GM21528 (cell line): ENCODE measurements around the gene UHRF1.

Experiments
- ATAC-seq: cut with Tn5 transposase; IDR thresholded peaks from one replicate; pipeline ENCODE4 v1.9.1; 2021; ENCODE audit warnings: mild to moderate bottlenecking, moderate library complexity; ENCODE audit not compliant: unreplicated experiment, low FRiP score

Gene UHRF1

DNA sequence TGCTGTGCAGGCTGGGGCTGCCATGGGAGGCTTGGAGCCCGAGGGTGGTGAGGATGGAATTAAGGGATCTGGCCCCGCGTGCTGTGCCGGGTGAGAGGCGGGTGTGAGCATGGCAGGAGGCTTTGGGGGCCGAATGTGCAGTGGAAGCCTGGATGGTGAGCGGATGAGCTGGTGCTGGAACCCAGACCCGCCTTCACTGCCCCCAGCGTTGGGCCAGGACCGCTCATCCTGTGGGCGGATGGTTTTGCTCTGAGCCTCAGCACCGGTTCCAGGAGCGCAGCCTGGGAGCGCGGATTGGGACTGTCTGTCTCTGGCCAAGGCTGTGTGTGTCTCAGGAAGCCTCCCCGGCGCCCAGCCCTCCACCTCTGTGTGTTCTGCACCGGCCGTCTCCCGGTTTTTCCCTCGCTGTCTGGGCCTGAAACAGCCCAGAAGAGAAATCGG, 76.3 kb downstream of the UHRF1 start:
- no peak for ATAC-seq

DNA sequence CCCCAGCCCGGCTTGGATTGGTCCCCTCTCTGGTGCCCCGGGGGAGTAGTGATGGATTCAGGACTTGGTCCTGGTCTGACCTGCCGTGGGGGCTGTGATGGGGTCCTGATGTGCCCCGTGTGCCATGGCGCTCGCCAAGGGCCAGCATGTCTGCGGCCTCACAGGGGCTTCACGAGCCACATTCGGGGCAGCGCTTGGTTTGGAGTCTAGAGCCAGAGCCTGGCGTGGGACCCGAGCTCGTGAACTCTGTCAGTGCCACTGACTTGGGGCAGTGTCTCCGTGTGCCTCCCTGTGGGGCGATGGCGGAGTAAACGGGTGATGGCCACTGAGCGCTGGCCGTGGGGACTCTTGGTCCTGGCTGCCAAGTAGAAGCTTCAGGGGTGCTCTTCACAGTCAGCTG, 76.8 kb downstream of the UHRF1 start:
- no peak for ATAC-seq

DNA sequence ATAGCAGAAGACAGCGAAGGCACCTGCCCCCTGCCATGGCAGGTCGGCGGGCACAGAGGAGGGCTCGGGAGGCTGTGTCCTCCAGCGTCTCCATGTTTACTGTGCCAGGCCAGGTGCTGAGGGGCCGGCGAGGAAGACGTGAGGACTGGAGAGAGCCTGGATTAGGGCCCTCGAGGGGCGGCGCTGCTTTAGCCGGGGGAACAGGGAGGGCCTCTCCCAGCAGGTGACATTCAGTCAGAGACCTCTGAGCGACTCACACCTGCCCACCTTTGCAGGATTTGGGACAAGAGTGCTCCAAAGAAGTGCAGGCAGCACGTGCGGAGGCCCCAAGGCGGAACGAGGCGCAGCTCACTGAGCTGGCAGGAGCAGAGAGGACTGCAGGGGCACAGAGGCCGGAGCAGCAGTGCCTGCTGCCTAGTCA, 77.2 kb downstream of the UHRF1 start:
- ATAC-seq: no peak

DNA sequence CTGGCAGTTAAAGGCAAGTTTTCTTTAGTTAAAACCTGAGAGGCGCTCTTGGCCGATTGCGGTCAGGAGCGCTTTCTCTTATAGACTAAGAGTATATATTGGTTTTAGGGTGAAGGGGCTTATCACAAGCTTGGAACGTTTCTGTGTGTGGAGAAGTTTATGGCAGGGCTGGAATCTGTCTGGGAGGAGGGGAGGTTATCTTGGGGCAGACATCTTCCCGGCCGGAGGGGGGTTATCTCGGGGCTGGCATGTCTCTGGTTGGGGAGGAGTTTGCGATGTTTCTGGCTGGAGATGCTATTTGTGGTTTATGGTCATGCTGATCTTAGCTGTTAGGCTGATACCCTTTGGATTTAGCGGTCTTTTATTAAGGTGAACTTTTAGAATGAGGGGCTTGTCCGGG, 78.0 kb downstream of the UHRF1 start:
- no peak for ATAC-seq

DNA sequence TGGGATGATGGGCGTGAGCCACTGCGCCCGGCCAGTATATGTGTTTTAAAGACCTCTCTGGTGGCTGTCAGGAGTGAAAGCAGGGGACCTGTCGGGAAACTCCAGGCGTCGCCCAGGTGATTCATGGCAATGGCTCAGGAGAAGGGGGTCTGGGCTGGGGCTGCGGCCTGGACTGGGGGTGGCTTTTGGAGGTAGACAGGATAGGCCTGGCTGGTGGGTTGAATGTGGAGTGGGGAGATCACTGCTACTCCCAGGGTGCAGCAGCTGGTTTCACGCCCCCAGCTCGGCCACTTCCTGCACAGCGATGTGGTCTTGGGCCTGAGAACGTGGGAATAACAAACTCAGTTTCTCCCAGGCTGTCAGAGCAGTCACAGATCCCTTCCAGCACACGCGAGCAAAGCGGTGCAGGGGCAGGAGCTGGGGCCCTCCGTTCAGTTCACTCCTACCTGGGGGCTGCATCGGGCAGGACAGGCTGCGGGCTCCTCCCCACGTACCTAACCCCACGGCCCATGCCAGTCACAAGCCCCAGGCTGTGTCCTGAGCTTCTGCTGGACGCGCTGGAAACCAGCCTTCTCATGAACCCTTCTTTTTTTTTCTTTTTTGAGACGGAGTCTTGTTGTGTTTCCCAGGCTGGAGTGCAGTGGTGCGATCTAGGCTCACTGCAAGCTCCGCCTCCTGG, 78.5 kb downstream of the UHRF1 start:
- no peak for ATAC-seq

DNA sequence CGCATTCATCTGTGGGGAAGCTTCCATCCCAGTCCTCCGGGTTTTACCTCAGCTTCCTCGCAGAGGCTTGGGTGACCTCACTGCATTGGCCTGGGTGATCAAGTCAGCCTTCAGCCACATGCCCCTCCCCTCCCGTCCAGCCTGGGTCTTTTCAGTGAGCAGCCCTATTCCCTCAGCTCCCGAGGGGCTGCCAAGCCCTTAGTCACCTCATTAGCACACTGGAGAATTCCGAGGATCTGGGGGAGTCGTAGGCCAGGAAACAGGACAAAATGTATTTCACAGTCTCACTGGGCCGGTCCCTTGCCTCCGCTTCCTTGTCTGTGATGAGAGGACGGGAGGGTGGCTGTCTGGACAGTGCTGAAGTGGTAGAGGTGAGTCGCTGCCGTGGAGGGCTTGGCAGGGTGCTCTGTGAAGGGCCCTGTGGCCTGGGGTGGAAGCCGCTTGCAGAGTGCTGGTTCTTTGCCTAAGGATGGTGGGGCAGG, 79.5 kb downstream of the UHRF1 start:
- no peak for ATAC-seq

DNA sequence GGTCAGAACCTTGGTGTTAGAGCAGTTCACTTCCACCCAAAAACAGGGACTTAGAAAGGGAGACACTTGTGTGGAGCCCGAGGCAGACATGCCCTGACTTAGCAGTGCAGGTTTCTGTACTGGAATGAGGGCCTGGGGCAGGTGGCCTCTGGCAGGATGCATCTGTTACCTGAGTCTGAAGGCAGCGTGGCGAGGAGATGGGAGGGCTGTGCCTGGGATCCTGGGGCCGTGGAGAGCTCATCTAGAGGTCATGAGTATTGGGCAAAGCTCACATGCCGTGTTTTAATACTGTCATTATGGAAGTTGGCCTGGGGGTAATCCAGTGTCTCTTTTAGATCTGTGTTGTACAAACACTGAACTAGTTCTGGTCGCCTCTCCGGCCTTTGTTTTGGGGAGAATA, 81.0 kb downstream of the UHRF1 start:
- ATAC-seq: no peak

DNA sequence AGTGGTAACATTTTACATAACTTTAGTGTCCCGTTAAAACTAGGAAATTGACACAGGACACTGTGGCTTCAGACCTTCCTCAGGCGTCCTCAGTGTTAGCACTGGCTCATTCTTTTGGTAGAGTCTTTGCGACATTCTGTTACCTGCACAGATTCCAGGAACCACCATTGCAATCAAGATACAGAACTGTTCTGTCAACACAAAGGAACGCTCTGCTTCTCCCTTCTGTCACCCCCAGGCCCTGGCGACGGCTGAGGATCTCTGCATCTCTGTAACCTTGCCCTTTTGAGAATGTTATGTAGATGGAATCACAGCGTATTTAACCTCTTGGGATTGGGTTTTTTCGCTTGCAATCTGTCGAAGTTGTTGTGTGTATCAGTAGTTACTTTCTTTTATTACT, 82.2 kb downstream of the UHRF1 start:
- no peak for ATAC-seq

DNA sequence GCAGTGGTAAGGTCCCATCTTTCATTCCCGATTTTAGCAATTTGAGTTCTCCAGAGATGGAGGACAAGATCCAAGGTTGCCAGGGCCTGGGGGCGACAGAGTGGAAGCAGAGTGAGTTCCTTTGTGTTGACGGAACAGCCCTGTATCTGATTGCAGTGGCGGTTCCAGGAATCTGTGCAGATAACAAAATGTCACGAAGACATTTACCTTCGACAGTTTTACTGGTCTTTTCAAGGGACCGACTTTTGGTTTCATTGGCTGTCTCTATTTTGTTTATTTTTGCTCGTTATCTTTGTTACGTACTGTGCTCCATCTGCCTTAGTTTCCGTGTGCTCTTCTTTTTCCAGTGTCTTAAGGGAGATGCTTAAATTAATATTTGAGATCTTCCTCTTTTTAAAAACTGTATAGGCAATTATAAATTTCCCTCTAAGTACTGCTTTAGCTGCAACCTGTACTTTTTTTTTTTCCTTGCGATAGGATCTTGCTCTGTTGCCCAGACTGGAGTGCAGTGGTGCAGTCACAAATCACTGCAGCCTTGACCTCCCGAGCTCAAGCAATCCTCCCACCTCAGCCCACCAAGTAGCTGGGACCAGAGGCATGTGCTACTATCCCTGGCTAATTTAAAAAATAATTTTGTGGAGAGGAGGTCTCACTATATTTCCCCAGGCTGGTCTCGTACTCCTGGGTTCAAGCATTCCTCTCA, 82.8 kb downstream of the UHRF1 start:
- ATAC-seq: no peak

DNA sequence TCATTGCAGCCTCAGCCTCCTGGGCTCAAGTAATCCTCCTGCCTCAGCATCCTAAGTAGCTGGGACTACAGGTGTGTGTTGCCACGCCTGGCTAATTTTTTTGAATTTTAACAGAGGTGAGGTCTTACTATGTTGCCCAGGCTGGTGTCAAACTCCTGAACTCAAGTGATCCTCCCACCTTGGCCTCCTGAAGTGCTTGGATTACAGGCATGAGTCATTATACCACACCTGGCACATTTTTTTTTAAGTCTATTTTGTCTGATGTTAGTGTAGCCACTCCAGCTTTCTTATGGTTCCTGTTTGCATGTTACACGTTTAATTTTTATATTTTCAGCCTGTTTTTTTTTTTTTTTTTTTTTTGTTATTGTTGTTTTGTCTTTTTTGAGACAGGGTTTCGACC, 84.4 kb downstream of the UHRF1 start:
- no peak for ATAC-seq

DNA sequence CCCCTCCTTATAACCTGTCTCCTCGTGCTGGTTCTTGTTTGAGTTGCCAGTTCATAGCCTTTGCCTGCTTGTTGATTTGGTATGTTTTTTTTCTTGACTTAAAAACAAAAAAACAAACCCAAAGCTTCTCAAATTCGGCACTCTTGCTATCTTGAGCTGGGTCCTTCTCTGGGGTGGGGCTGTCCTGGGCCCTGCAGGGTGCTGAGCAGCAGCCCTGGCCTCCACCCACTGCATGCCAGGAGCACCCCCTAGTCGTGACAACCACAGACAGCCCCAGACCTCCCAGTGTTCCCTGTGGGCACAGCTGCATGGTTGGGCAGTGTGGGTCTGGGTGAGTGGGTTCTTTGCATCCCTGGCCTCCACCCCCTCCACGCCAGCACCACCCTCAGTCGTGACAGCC, 87.4 kb downstream of the UHRF1 start:
- no peak for ATAC-seq

DNA sequence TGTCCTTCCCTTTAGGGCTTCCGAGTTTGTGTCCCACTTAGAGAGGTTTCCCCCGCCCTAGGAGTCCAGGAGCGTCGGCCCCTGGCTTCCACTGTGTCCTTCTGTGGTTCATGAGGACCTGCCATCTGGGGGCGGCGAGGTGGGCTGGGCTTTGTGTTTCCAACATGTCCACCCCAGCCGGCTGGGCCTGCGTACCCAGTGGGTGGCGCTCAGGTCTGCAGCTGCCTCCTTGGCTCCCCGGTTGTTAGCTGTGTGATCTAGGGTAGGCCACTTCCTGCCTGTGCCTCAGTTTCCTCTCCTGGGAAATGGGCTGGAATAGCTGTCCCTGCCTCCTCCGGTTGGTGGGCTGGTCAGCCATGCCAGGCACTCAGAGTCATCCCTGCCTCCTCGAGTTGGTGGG, 88.0 kb downstream of the UHRF1 start:
- ATAC-seq: no peak

DNA sequence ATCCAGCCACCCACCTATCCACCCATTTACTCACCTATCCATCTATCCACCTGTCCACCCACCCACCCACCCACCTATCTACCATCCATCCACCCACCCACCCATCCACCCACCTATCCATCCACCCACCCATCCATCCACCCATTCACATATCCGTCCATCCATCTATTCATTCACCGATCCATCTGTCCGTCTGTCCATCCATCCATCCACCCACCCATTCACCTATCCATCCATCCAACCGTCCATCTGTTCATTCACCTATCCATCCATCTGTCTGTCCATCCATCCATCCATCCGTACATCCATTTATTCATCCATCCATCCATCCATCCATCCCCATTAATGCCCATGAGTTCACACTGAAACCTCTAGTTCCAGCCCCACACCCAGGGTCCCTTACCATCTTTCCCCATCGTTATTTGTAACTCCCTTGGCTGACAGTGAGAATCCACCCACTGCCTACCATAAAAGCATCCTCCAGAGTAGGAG, 90.9 kb downstream of the UHRF1 start:
- ATAC-seq: no peak

DNA sequence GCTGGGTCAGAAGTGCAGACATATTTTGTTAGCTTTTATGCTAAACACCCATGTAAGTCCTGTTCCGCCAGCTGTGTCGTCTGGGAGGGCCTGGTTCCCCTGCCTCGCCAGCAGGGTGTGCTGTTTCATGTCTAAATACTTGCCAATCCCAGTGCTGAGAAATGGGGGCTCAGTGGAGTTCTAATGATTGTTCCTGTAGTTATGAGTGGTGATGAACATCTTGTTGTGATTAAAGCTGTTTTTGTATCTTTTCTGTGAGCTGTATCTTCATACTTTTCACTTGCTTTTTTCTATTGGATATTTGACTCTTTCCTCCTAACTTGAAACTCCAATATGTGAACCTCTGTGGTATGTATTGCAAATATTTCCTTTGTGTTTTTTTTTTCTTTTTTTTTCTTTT, 92.3 kb downstream of the UHRF1 start:
- ATAC-seq: no peak

DNA sequence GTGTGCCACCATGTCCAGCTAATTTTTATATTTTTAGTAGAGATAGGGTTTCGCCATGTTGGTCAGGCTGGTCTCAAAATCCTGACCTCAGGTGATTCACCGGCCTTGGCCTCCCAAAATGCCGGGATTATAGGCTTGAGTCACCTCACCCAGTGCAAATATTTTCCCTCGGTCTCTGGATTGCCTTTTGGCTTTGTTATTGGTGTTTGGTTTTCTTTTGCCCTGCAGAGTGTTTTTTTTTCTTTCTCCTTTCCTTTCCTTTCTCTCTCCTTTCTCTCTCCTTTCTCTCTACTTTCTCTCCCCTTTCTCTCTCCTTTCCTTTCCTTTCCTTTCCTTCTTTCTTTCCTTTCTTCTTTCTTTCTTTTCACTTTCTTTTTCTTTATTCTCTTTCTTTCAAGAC, 92.8 kb downstream of the UHRF1 start:
- ATAC-seq: no peak

DNA sequence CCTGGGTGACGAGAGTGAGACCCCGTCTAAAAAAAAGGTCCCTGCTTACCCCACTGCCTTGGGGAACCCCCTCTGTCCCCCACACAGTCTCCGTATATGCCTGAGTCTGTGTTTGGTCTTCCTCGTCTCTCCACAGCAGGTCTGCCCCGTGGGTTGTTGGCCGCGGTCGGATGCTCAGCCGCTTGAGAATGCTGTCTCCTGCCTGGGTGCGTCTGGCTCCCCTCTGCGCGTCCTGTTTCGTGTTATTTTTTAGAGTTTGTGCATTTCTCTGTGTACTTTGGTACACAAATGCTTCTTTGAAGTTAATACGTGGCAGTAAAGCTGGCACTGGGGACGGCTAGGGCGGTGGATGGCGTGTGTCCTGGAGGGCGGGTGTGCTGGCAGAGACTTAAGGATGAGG, 94.5 kb downstream of the UHRF1 start:
- ATAC-seq: no peak

DNA sequence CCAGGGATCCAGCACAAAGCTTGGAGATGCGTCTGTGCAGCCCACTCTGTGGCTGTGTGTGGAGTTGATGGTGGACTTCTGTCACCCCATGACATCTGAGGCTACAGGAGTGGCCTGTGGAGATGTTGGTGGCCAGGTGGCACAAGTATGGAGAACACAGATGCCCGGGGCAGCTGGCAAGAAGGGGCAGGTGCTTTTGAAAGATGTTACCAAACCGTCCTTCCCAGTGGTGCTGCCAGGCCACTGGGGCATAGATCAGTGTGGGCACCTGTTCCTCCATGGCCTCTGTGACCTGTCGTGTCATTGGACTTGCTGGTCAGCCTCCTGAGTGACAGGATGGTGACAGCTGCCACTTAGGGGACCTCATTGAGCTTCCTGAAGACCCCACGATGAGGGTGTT, 95.8 kb downstream of the UHRF1 start:
- ATAC-seq: no peak

DNA sequence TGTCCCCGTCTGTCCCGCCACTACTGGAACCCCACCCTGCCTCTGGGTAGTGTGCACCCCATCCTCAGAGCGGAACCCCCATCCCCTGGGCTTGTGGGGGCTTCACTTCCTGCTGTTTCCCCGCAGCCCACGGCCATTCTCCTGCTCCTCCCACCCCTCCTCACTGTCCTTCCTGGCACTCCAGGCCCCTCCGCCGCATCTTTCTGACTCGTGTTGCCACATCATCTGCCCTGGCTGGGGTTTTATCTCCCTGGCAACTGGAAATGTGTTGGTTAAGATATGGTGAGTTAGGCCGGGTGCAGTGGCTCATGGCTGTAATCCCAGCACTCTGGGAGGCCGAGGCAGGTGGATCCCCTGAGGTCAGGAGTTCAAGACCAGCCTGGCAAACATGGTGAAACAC, 96.9 kb downstream of the UHRF1 start:
- no peak for ATAC-seq

DNA sequence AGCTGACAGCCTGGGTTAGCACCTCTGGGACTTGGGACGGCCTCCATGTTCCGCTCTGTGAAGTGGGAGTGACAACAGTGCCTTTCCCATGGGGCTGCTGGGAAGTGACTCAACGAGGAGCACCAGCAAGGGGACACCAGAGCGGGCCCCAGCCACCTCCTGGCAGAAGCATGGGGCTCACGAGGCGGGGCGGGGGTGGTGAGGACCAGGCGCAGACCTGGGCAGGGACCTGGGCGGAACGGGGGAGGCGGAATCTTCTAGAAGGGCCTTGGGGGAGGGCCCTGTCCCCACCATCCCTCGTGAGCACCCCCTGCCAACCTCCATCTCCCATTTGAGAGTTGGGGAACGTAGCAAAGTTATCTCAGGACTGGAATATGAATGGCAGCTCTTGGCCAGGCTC, 97.5 kb downstream of the UHRF1 start:
- no peak for ATAC-seq
